Activated naive CD4-positive, alpha-beta T cell treated with Interleukin-2 at 50 U/mL for 16 hours (primary cell): ENCODE measurements around the gene TNFAIP8L1.

ENCODE experiments used
- DNase-seq: peaks from one replicate; pipeline ENCODE4 v3.0.0-alpha.2; 2020

The TNFAIP8L1 gene

GRCh38 chr19:4682417-4683200, 43.3 kb downstream of the TNFAIP8L1 start:
- no peak for DNase-seq

GRCh38 chr19:4684312-4685095, 45.2 kb downstream of the TNFAIP8L1 start:
- no peak for DNase-seq

- DNase-seq, result no peak
These were observed 47.4 kb downstream of the TNFAIP8L1 start for GRCh38 chr19:4686700-4687099.

- DNase-seq, result no peak
These were observed 48.1 kb downstream of the TNFAIP8L1 start for GRCh38 chr19:4687396-4687795.

GRCh38 chr19:4688587-4688986, 49.3 kb downstream of the TNFAIP8L1 start:
- no peak for DNase-seq

- no peak for DNase-seq
These were observed 50.1 kb downstream of the TNFAIP8L1 start for GRCh38 chr19:4689403-4689802.

GRCh38 chr19:4690361-4690760, 51.0 kb downstream of the TNFAIP8L1 start:
- DNase-seq, result no peak

- DNase-seq, result no peak
These were observed 52.1 kb downstream of the TNFAIP8L1 start for GRCh38 chr19:4691373-4691772.

- DNase-seq, result no peak
These were observed 53.1 kb downstream of the TNFAIP8L1 start for GRCh38 chr19:4692251-4693077.

GRCh38 chr19:4693078-4693350, 53.7 kb downstream of the TNFAIP8L1 start:
- no peak for DNase-seq

- no peak for DNase-seq
These were observed 54.3 kb downstream of the TNFAIP8L1 start for GRCh38 chr19:4693471-4694121.

- no peak for DNase-seq
These were observed 55.1 kb downstream of the TNFAIP8L1 start for GRCh38 chr19:4694211-4694987.

- DNase-seq, result no peak
These were observed 56.0 kb downstream of the TNFAIP8L1 start for GRCh38 chr19:4695224-4695731.

- DNase-seq, result no peak
These were observed 58.0 kb downstream of the TNFAIP8L1 start for GRCh38 chr19:4697304-4697703.

- DNase-seq, result no peak
These were observed 60.7 kb downstream of the TNFAIP8L1 start for GRCh38 chr19:4699826-4700692.

- no peak for DNase-seq
These were observed 61.3 kb downstream of the TNFAIP8L1 start for GRCh38 chr19:4700693-4700970.

GRCh38 chr19:4701557-4701956, 62.2 kb downstream of the TNFAIP8L1 start:
- no peak for DNase-seq

GRCh38 chr19:4702764-4703163, 63.4 kb downstream of the TNFAIP8L1 start:
- DNase-seq, result no peak

- no peak for DNase-seq
These were observed 64.5 kb downstream of the TNFAIP8L1 start for GRCh38 chr19:4703671-4704316.

GRCh38 chr19:4704317-4704673, 65.0 kb downstream of the TNFAIP8L1 start:
- no peak for DNase-seq
